Endometrial microvascular endothelial cells (primary cell): ENCODE measurements around the gene GNB5. TPM values are rescaled to one million over a fixed set of nuclear protein-coding genes. Genes with fewer than 3 reads are reported as not detected.
"Not testable (repeated sequence)": the region's sequence is repeated elsewhere in the genome, so short reads cannot be mapped to it uniquely, and the experiment has no call there.

ENCODE experiments used
- in situ Hi-C: cut with HindIII; loops from 2 replicates; pipeline ENCODE4 v1.10.0; 2017; ENCODE audit warnings: low sequenced_read_pairs, low pct_unique_long_range_greater_than_20kb; ENCODE audit errors: inconsistent ontology term
- total RNA-seq: library from RNA; depleted of rRNA; stranded (reverse); fragments of >200 nt; gene quantifications from one replicate; pipeline ENCODE4 v1.2.3, GENCODE V29; 2015; ENCODE audit errors: inconsistent ontology term

The GNB5 gene
- total RNA-seq, 1 donor from 2014 or later: 54.4 TPM

DNA sequence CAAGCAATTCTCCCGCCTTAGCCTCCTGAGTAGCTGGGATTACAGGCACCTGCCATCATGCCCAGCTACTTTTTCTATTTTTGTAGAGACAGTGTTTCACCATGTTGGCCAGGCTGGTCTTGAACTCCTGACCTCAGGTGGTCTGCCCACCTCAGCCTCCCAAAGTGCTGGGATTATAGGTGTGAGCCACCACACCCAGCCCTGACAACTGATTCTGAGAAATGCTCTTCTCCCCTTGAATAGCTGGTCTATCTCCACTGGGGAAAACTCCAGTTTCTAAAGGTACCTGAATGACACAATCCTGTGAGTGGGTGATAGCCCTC is 108.2 kb downstream of the GNB5 start:
- in situ Hi-C loops: not testable (repeated sequence)

DNA sequence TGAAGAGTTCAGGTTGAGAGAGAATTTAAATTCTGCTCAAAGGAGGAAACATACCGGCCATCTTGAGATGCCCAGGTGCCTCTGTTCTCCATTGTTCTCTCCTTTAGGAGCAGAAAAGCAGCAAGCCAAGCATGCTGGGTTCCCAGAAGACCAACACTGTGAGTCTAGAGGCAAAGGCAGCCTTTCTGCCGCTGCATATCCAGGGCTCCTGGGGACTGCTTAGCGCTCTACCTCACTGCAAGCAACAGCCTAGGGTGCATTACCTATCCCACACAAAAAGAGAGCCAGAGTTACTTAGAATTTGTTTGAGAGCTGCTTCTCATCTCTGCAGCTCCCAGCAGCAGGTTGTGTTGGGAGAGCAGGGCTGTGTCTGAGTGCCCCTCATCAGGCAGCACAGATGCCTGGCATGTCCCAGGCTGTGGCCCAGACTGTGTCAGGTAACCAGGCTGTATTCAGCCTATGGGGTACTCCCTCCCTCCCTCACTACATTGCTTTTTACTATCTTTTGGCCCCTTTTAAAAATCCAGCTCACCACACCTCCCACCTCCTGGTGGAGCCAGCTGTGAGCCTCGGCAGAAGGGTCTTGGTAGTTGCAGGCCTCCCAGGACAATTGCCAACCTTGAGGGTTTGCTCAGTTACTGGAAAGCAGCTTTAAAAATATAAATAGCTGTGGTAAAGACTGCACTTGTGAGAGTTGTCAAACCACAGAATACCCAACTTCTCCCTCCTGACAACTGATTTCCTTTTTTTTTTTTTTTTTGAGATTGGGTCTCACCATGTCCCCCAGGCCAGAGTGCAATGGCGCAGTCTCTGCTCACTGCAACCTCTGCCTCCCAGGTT is 108.8 kb downstream of the GNB5 start:
- in situ Hi-C loops: no loop called here

DNA sequence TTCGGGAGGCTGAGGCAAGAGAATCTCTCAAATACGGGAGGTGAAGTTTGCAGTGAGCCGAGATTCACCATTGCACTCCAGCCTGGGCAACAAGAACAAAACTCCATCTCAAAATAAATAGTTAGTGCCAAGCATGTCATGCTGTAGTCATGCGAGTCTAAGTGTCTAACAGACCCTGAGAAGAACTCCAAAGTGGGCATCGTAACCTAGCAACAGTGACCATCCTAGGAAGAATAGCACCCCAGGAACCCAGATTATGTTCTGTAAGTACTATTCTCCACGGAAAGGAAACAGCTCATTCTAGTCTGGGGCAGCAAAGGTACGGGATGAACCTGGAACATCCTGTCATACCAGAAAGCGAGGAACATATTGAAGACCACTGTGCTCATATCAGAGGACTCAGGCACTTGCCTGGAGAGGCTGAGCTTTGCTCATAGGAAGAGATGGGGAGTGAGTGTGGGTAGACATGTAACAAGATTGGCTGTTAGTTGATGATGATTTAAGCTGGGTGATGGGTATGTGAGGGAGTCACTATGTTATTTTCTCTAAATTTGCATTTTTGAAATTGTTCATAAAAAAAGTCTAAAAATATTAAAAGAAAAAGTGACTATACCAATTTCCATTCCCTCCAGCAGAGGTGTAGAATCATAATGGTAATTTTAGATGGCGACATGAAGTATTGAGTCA is 110.3 kb downstream of the GNB5 start:
- in situ Hi-C loops: no loop called here

GRCh38 chr15:52080031-52080430 is 111.2 kb downstream of the GNB5 start:
- in situ Hi-C loops: no loop called here

DNA sequence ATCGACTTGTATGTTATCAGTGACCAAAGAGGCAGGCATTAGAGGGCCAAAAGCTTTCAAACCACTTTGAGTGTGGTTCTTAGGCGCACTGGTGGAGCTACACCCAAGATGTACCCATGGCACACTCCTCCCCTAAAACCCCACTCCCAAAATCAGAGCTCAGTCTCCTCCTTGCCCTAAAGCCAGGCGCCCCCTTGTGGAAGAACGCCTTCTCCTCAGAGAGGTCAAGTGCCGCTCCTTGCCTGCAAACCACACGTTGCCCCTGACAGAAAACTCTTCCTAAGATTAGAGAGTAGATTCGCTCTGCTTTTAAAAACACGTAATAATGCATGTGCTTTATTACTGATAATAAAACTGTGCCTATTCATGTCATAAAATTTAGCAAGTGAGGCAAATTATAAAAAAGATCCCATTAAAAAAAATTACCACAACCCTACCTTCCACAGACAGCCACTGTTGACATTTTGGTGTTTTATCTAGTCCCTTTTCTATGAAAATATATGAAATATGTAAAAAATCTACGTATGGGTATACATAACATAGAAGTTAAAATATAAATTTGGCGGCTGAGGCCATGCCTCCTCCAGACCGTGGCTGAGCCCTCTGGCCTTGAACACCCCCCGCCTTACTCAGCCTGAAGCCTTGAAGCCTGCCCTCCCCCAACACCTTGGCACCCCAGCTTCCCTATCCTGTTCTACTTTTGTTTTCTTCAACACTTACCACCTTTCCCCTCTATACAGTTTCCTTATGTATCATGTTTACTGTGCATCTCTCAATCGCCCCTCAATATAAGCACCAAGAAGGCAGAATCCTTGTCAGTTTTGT is 112.1 kb downstream of the GNB5 start:
- in situ Hi-C loops: no loop called here

DNA sequence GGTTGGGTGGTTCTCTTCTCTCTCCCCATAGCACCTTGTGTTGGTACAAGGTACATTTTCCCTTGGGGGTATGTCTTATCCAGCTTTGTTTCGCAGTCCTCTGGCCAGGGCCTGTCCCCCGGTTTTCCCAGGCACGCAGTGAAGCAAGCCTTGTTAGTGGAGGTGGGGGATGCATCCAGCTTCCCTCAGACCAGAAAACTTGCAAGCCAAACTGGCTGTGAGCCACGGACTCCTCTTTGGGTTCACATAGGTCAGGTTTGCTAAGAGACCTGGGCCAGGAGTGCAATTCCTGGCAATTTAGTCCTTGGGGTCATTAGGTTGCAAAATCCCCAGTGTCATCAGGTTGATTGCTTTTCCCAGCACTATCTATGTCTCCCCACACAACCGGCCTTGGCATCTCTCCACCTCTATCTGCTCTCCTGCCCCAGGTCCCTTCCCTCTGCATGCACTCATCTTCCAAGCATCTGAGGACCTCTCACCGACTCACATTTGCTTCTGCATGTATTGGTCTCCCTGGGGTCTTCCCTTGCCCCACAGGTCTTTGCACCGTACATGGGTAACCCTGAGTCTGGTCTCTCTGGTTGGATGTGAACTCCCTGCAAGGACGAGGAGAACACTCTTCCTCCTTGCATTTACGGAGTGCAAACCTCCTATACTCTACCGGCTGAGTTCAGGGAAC is 112.9 kb downstream of the GNB5 start:
- in situ Hi-C loops: no loop called here

- in situ Hi-C loops: no loop called here
These were observed 114.1 kb downstream of the GNB5 start for GRCh38 chr15:52076889-52077781.

DNA sequence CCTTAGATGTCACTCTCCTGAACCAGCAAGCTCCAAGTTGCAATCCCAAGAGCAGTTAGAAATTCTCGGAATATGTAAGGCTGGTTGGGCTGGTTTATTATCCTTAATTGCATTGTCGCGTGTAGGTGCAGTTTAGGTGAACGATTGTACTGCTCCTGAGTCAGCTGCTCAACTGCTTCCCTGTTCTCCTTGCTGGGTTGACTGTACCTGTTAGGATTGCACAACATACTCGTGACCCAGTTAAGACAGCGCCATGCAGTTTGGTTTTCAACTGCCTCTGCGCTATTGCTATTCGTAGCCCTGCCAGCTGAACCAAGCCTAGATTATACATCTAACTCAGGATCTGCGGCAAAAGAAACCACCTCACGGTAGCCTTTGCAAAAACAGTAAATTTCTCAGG is 119.6 kb downstream of the GNB5 start:
- in situ Hi-C loops: no loop called here

DNA sequence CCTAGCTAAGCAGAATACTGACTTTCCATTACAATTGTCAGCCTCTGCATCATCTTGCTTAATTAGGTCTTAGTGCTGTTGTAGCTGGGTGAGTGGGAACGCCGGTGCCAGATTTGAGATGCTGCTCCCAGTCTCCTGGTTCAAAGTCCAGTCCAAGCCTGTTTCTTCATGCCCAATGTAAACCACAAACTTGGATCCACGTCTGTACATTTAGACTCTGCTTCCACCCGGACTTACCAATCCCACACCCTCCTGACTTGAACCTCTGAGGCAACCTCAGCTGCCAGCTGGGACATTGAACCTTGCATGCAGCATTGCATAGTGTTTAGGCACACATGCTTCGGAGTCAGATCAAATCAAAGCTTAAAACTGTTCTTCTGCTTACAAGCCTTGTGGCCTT is 121.6 kb downstream of the GNB5 start:
- in situ Hi-C loops: no loop called here

- in situ Hi-C loops: no loop called here
These were observed 123.1 kb downstream of the GNB5 start for GRCh38 chr15:52068004-52068615.

- in situ Hi-C loops: no loop called here
These were observed 123.7 kb downstream of the GNB5 start for GRCh38 chr15:52067545-52067926.

DNA sequence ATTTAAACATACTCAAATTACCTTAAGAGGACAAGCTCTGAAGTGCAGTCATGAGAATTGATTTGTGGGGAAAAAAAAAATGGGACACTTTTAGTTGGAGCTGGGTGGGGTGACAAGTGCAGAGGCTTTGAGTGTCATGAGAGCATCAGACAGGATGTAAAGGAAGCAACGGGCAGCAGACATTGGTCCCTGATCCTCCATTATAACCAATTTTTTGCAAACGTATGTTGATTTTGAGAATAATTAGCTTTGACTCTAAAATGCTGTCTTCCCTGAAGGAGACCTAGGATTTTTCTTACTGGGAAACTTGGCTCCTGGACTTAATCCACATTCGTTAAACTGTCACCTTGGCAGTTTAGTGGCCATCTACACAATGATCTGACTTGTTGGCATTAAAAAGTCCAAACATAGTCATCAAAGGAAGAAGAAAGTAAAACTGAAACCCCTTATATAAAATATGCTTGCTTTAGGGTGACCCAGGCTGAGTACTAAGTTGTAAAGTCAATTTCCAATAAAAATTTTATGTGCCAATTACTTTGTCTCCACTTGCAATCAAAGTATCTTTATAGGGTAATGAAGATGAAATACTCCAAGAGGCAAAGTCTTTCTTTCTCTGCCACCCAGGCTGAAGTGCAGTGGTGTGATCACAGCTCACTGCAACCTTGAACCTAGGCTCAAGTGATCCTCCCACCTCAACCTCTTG is 124.2 kb downstream of the GNB5 start:
- in situ Hi-C loops: no loop called here

Other genes with a start within 250 kb of the GNB5 start
- gene LEO1, start 219.6 kb downstream of the GNB5 start, total RNA-seq: 24.6 TPM
- 51.9 TPM for gene MAPK6, start 172.2 kb downstream of the GNB5 start, total RNA-seq
- 2.1 TPM for gene BCL2L10, start 78.6 kb downstream of the GNB5 start, total RNA-seq
- 2.7 TPM for gene MYO5C, start 104.4 kb upstream of the GNB5 start, total RNA-seq